Neural cell (in vitro differentiated cells): ENCODE results near the gene STX18. TPM values are rescaled to one million over a fixed set of nuclear protein-coding genes. Genes with fewer than 3 reads are reported as not detected.

Source experiments
- H2AFZ ChIP-seq: fragments of 200-600, 300-800 bp; sonication (generic), shearing (Covaris generic); 2 replicates; pipeline ENCODE4 v1.6.0; 2014; ENCODE audit warnings: low read depth, mild to moderate bottlenecking, antibody characterized with exemption, low read length, moderate library complexity
- H3F3A ChIP-seq: fragments of 200-600 bp; shearing (Covaris generic); 2 replicates; pipeline ENCODE4 v1.6.1; 2016; ENCODE audit warnings: mild to moderate bottlenecking, moderate library complexity, mixed read lengths, antibody characterized with exemption, low read length; ENCODE audit not compliant: insufficient read depth, poor library complexity, severe bottlenecking
- H3K27ac ChIP-seq: fragments of 200-600, 300-800 bp; sonication (generic), shearing (Covaris generic); 2 replicates; pipeline ENCODE4 v1.5.1; 2014; ENCODE audit warnings: mild to moderate bottlenecking, low read length, moderate library complexity
- H3K27me3 ChIP-seq: fragments of 300-800, 200-600 bp; sonication (generic), shearing (Covaris generic); 2 replicates; pipeline ENCODE4 v1.6.0; 2014; ENCODE audit warnings: mild to moderate bottlenecking, low read depth, low read length, moderate library complexity; ENCODE audit not compliant: insufficient read depth
- H3K36me3 ChIP-seq: fragments of 300-800, 200-600 bp; sonication (generic), shearing (Covaris generic); 2 replicates; pipeline ENCODE4 v1.5.1; 2014; ENCODE audit warnings: mild to moderate bottlenecking, antibody characterized with exemption, low read length, moderate library complexity; ENCODE audit not compliant: insufficient read depth
- H3K4me2 ChIP-seq: fragments of 300-800, 200-600 bp; sonication (generic), shearing (Covaris generic); 2 replicates; pipeline ENCODE4 v1.6.0; 2014; ENCODE audit warnings: mild to moderate bottlenecking, low read length
- H3K4me3 ChIP-seq: fragments of 300-800, 200-600 bp; sonication (generic), shearing (Covaris generic); 2 replicates; pipeline ENCODE4 v1.5.1; 2014; ENCODE audit warnings: mild to moderate bottlenecking, low read length, moderate library complexity
- H3K79me2 ChIP-seq: fragments of 200-600 bp; shearing (Covaris generic); replicated peaks from 2 replicates; pipeline ENCODE4 v1.6.0; 2014; ENCODE audit warnings: mild to moderate bottlenecking, low read length, moderate library complexity; ENCODE audit not compliant: insufficient read depth
- H3K9ac ChIP-seq: fragments of 300-800, 200-600 bp; sonication (generic), shearing (Covaris generic); 2 replicates; pipeline ENCODE4 v1.6.1; 2016; ENCODE audit warnings: mild to moderate bottlenecking, low read length, mixed read lengths
- H3K9me2 ChIP-seq: fragments of 200-600 bp; shearing (Covaris generic); 2 replicates; pipeline ENCODE4 v1.6.1; 2016; ENCODE audit warnings: mild to moderate bottlenecking, low read length, mixed read lengths; ENCODE audit not compliant: insufficient read depth
- H3K9me3 ChIP-seq: fragments of 200-600, 300-800 bp; sonication (generic), shearing (Covaris generic); 2 replicates; pipeline ENCODE4 v1.6.1; 2016; ENCODE audit warnings: mild to moderate bottlenecking, mixed run types, low read length, moderate library complexity, mixed read lengths
- H4K20me1 ChIP-seq: fragments of 200-600 bp; shearing (Covaris generic); 2 replicates; pipeline ENCODE4 v1.6.1; 2016; ENCODE audit warnings: mild to moderate bottlenecking, mixed run types; ENCODE audit not compliant: insufficient read depth
- CTCF ChIP-seq: fragments of 450-650 bp; IDR thresholded peaks from 2 replicates; pipeline ENCODE4 v1.5.1; 2014; ENCODE audit warnings: antibody characterized with exemption, mild to moderate bottlenecking, moderate library complexity; ENCODE audit not compliant: poor library complexity, severe bottlenecking
- EP300 ChIP-seq: fragments of 450-650 bp; conservative IDR thresholded peaks from 2 replicates; pipeline ENCODE4 v1.6.1; 2014; ENCODE audit warnings: antibody characterized with exemption, mild to moderate bottlenecking, moderate library complexity; ENCODE audit not compliant: poor library complexity, severe bottlenecking
- EZH2 ChIP-seq: fragments of 200-600, 300-800 bp; shearing (Covaris generic), sonication (generic); IDR thresholded peaks from 2 replicates; pipeline ENCODE4 v1.6.1; 2014; ENCODE audit warnings: antibody characterized with exemption, low read length, borderline replicate concordance, mild to moderate bottlenecking; ENCODE audit not compliant: insufficient read depth, poor library complexity, severe bottlenecking
- MXI1 ChIP-seq: fragments of 450-650 bp; conservative IDR thresholded peaks from 2 replicates; pipeline ENCODE4 v1.6.1; 2014; ENCODE audit warnings: antibody characterized with exemption, mild to moderate bottlenecking; ENCODE audit not compliant: poor library complexity, severe bottlenecking
- POLR2AphosphoS5 ChIP-seq: IDR thresholded peaks from 2 replicates; pipeline ENCODE4 v1.6.1; 2012
- RAD21 ChIP-seq: fragments of 450-650 bp; conservative IDR thresholded peaks from 2 replicates; pipeline ENCODE4 v1.6.1; 2014; ENCODE audit warnings: antibody characterized with exemption, mild to moderate bottlenecking, moderate library complexity
- REST ChIP-seq: IDR thresholded peaks from 2 replicates; pipeline ENCODE4 v1.6.1; 2012; ENCODE audit warnings: borderline replicate concordance
- SMC3 ChIP-seq: fragments of 450-650 bp; conservative IDR thresholded peaks from 2 replicates; pipeline ENCODE4 v1.6.1; 2014; ENCODE audit warnings: antibody characterized with exemption, mild to moderate bottlenecking, moderate library complexity; ENCODE audit not compliant: poor library complexity
- TAF1 ChIP-seq: IDR thresholded peaks from 2 replicates; pipeline ENCODE4 v1.6.1; 2012; ENCODE audit warnings: low read depth
- polyA plus RNA-seq: library from polyadenylated mRNA; depleted of rRNA; stranded (reverse); fragments of >200 nt; gene quantifications from 2 replicates; pipeline ENCODE4 v1.2.3, GENCODE V29; 2014

STX18 gene
- polyA plus RNA-seq, 1 donor from 2014 or later = 64.5 TPM

GRCh38 chr4:4415107-4415805, 126.6 kb downstream of the STX18 start:
- Histone ChIP-seq H3K9ac (no peak overlapping the region), H3K27ac (no peak overlapping the region), H2AFZ (no peak overlapping the region), H3K9me2 (no peaks in the 10 kb centered on the region), H3K4me3 (no peak overlapping the region), H3K4me2 (no peak overlapping the region), H3K9me3 (no peaks in the 10 kb centered on the region), H3F3A (no peaks in the 10 kb centered on the region), H3K79me2 (no peaks in the 10 kb centered on the region), H3K36me3 (peaks cover 9% of the 10 kb centered on the region), H4K20me1 (peaks cover 3% of the 10 kb centered on the region), H3K27me3 (no peaks in the 10 kb centered on the region)
- no peak for TF ChIP-seq REST
- no peak for TF ChIP-seq CTCF
- no peak for TF ChIP-seq EZH2
- no peak for TF ChIP-seq MXI1
- TF ChIP-seq SMC3 = no peak
- TF ChIP-seq RAD21 = no peak
- TF ChIP-seq TAF1 = no peak
- no peak for TF ChIP-seq EP300
- TF ChIP-seq POLR2AphosphoS5 = no peak

GRCh38 chr4:4413806-4414205, 128.0 kb downstream of the STX18 start:
- Histone ChIP-seq H3K4me2 (no peak overlapping the region), H2AFZ (no peak overlapping the region), H3K27me3 (no peaks in the 10 kb centered on the region), H3K9ac (no peak overlapping the region), H3K4me3 (no peak overlapping the region), H3K9me3 (no peaks in the 10 kb centered on the region), H3F3A (no peaks in the 10 kb centered on the region), H4K20me1 (peaks cover 3% of the 10 kb centered on the region), H3K36me3 (peaks cover 11% of the 10 kb centered on the region), H3K79me2 (no peaks in the 10 kb centered on the region), H3K27ac (no peak overlapping the region), H3K9me2 (no peaks in the 10 kb centered on the region)
- TF ChIP-seq POLR2AphosphoS5 = no peak
- no peak for TF ChIP-seq REST
- no peak for TF ChIP-seq MXI1
- no peak for TF ChIP-seq RAD21
- no peak for TF ChIP-seq EP300
- TF ChIP-seq SMC3 = no peak
- TF ChIP-seq TAF1 = no peak
